Left kidney (tissue), 2 donors: ENCODE data around the gene MAD1L1. TPM values are rescaled to one million over a fixed set of nuclear protein-coding genes. Genes with fewer than 3 reads are reported as not detected.

Experiments
- DNase-seq: peaks from one replicate; pipeline ENCODE4 v3.0.0-alpha.2; 2013
- polyA plus RNA-seq: library from polyadenylated mRNA; unstranded; fragments of 120-200 nt; gene quantifications from one replicate; pipeline ENCODE4 v1.2.1, GENCODE V29; 2013; ENCODE audit not compliant: insufficient read length

Gene MAD1L1
- polyA plus RNA-seq, 1 donor = 21.8 TPM

DNA sequence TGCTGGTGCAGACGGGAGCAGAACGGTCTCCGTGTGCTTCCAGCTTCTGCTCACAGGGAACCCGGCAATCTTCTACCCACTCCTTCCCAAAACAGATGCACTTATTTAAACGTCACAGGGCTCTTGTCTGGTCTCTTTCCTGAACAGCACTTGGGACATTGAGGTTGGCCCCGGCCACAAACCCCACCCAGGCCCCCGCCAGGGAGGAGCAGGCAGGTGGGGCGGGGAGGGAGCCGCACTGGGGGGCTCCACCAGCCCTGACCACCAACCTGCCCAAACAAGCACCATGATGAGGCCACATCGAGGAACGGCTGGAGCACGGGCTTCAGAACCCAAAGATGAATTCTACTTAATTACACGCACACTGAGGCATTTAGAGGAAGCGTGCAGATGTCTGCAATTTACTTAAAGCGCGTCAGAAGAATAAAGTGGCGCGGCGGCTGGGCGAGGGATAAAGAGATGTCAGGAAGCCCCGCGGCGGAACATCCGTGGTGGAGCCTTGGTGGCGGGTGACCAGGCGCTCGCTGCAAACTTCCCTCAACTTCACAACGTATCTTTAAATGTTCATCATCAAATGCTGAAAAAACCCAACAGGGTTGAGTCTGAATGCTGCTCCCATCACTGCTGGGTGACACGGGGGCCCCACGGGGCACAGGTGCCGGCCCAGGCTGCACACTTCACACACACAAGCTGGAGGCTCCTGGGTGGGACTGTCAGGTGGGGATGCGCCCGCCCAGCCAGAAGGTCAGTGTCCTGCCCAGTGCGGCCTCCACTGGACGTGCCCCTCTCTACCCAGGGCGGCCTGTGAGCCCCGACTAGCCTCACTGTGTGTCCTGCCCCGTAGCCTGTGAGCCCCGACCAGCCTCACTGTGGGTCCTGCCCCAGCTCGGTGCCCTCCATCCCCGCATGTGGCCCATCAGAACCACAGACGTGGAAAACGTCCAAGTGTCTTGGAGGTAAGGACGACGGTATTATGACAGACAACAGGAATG, 279.2 kb downstream of the MAD1L1 start:
- no peak for DNase-seq

DNA sequence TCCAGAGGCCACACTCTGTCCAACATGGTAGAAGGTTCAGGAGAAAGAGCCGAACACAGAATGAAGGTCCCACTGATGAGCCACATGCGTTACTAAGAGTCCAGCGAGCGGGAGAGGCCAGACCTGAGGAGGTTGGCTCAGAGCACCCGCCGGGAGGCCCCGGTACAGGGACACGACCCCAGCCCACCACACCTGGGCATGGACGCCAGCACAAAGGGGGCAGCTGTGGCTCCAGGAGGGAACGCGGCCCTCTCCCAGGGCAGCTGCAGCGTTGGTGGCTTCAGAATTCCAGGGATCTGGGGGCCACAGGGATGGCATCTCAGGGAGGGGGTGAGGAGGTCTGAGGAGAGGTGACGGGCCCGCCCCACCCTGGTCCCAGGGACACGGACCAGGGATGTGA, 280.0 kb downstream of the MAD1L1 start:
- no peak for DNase-seq

DNA sequence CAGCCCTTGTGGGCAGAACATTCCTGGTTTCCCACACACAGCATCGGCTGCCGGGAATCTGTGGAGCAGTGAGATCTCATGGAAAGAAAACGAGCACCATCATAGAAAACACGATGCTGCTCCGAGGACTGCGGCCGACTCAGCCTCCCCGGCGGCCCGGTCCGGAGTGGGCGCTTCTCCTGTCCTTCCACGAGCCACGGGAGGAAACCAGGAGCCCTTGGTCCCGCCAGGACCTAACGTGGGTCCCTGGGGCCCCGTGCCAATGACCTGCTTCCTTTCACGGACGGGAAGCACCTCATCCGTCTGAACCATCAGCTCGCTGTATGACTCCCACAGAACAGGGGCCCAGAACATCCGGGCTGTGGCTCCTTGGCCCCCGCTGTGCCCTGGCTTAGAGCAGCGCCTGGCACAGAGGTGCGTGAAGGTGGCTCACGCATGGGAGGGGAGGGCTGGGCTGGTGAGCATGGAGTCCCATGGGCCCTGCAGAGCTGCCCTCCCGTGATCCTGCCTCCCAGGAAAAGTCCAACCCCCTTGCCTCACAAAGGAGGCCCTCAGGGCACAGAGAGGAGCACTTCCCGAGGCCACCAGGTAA, 280.5 kb downstream of the MAD1L1 start:
- DNase-seq = no peak

DNA sequence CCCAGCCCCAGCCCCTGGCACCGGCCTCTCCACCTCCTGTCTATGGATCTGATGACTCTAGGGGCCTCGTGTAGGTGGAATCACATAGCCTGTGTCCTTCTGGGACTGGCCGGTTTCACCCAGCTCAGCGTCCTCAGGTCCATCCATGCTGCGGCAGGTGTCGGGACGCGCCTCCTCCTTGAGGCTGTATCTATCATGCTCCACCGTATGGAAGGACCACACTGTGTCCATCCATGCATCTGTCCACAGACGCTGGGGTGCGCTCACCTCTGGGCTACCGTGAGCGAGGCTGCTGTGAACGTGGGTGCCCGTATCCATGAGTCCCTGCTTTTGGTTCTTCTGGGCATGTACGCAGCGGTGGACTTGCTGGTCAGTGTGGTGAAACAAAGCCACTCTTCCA, 281.1 kb downstream of the MAD1L1 start:
- no peak for DNase-seq

- no peak for DNase-seq
Observed at GRCh38 chr7:1951159-1951536, 281.6 kb downstream of the MAD1L1 start.

DNA sequence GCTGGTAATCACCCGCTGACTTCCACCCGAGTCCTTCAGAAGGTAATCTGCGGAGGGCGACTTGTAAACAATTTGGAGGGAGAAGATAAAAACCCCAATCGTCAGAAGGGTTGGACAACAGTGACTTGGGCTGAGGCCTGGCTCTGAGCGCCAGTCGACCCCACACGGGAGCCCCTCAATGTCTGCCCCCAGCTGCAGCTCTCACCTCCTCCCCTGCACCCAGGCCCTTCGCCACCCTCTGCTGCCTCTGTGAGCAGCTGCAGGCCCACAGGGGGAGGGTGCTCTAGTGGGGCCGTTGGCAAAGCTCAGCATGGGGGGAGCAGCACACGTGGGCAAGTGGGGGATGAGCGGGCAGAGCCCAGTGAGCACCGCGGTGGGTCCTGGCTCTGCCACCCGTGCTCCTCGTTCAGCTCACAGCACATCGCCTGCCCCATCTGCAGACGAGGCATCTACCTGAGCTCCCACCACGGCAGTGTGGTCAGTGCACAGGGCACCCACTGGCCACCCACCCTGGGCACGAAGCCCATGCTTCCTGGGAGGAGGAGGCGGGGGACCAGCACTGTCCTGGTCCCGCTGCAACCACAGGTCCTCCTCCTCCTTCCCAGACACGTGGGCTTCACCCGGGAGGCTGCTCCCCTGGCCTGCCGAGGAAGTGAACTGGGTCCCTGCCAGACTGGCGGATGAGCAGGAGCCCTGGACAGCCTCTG, 282.1 kb downstream of the MAD1L1 start:
- no peak for DNase-seq

- no peak for DNase-seq
Observed at GRCh38 chr7:1950066-1950451, 282.7 kb downstream of the MAD1L1 start.

GRCh38 chr7:1949681-1950055, 283.1 kb downstream of the MAD1L1 start:
- DNase-seq = no peak

DNA sequence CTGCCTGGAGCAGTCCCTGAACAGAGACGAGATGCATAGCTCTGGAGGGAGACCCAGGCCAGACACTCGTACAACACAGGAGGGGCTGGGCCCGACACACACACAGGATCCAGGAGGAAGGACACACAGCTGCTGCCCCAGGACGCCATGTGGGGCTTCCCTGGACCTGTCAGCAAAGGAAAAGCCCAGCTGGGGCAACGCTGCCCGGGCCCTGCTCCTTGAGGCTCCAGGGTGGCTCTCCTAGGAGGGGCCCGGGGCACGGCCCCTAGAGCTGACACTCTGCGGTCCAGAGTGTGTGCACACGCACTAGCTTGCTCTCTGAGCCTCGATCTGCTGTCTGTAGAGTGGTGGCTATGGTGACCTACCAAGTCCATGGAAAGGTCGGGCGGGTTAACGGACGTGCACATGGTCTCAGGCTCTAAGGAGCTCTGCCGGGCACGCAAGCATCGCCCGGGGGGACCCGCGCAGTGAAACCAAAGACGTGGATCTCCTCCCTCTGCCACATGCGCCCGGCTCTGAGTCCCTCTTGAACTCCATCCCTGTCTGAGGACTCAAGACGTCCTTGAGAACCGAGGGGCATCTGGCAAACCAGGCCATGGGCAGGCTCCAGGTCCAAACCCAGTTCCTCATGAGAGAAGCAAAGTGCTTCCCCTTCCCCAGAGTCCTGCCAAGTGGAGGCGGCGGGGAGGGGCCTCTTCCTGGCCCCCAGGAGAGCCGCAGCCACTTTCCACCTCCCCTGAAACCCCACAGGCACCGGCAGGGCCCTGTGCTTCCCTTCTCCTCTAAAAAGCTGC, 283.7 kb downstream of the MAD1L1 start:
- DNase-seq = no peak

DNA sequence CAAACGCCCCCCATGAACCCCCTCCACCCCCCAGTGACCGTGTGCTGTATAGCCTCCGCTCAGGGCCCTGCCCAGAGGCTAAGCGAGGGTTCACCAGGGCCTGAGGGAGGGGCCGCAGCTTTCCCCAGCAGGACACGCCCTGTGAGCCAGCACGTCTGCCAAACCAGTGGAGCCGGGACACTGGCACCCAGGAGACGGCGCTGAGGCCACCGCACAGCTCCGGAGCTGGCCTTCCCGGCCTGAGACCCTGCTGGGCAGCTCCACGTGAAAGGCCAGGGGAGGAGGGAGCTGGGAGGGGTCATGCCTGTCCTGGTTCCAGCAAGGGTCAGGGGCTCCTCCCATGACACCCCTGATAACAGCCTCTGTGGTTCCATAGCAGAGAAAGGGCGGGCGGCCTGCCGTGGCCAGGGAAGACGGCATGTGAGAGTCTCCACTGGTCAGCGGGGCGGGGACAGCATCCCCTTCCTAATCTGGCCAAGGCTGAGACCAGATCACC, 284.4 kb downstream of the MAD1L1 start:
- no peak for DNase-seq

GRCh38 chr7:1947586-1948217, 285.0 kb downstream of the MAD1L1 start:
- no peak for DNase-seq

- DNase-seq = no peak
Observed at GRCh38 chr7:1946773-1947450, 285.8 kb downstream of the MAD1L1 start.

GRCh38 chr7:1946025-1946772, 286.5 kb downstream of the MAD1L1 start:
- DNase-seq = no peak

DNA sequence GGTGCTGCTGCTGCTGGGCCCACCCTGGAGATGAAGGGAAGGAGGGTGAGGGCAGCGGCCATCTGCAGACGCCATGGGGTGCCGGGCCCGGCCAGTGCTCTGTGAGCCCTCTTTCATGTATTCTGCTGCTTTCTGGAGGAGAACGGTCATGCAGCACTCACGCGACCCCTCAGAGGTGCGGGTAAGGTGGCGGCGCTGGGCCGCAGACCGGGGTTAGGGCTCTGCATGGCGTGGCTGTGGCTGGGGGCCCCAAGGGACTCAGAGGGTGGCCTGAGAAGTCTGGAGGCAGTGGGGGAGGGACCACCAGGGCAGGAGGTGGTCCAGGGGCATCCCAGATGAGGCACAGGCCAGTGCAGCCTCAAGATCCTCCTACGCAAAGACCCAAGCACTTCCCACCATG, 287.2 kb downstream of the MAD1L1 start:
- DNase-seq = no peak

- no peak for DNase-seq
Observed at GRCh38 chr7:1944619-1945210, 288.0 kb downstream of the MAD1L1 start.

DNA sequence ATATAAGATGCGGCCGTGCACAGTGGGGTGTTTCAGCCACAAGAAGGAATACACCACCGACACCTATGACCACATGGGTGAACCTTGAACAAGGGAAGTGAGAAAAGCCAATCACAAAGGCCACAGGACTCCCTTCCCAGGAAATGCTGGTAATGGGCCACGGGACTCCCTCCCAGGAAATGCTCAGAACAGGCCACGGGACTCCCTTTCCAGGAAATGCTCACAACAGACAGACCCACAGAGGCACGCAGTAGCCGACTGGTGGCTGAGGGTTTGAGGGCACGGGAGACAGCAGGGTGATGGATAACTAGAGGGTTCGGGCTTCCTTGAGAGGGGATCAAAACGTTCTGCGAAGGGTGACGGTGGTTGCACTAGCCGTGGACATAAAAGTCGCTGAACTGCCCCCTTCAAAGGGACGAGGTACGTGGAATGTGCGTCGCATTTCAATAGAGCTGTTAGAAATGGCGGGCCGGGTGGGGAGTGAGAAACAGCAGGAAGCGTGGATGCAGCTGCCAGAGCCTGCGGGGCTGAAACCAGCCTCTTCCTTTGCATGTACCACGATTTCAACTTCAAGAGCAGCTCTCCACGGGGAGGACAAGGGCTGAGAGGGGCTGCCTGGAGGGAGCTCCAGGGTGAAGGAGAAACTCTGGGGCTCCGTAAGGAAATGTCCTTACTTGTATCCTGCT, 288.7 kb downstream of the MAD1L1 start:
- DNase-seq = no peak

DNA sequence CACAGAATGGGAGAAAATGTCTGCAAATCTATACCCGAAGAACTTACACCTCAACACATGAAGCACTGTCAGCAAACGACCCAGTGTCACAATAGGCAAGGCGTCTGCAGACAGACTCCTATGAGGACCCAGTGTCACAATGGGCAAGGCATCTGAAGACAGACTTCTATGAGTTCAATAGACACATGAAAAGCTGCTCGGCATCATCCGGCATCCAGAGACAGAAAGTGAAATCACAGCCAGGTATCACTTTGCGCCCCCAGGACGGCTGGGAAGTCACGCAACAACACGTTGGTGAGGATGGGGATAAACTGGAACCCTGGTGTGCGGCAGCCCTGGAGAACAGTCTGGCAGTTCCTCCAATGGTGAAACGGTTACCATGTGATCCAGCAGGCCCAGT, 289.4 kb downstream of the MAD1L1 start:
- no peak for DNase-seq

- DNase-seq = no peak
Observed at GRCh38 chr7:1942941-1943289, 289.8 kb downstream of the MAD1L1 start.

- DNase-seq = no peak
Observed at GRCh38 chr7:1942243-1942940, 290.4 kb downstream of the MAD1L1 start.
